H1 (cell line): ENCODE data around the gene ANKS1B. TPM values are rescaled to one million over a fixed set of nuclear protein-coding genes. Genes with fewer than 3 reads are reported as not detected.

ENCODE experiments used
- ATF2 ChIP-seq: IDR thresholded peaks from 2 replicates; pipeline ENCODE4 v1.6.1; 2012; ENCODE audit warnings: low read length, inconsistent platforms
- CTCF ChIP-seq, 3 experiments: IDR thresholded peaks; 1 replicate in 2 of 3; 2 replicates in 1 of 3; pipeline versions ENCODE4 v1.5.1 to v1.6.1; 2011; ENCODE audit warnings: low read length in 3 of 3, mild to moderate bottlenecking in 3 of 3, inconsistent platforms in 2 of 3, low read depth in 1 of 3, moderate library complexity in 1 of 3; ENCODE audit not compliant: insufficient read depth in 1 of 3; ENCODE audit errors: control extremely low read depth in 1 of 3
- POLR2A ChIP-seq, 2 experiments: IDR thresholded peaks; 1 replicate in 1 of 2; 2 replicates in 1 of 2; pipeline ENCODE4 v1.6.1; 2011; ENCODE audit warnings: low read depth in 2 of 2, low read length in 2 of 2, mild to moderate bottlenecking in 2 of 2; ENCODE audit errors: control extremely low read depth in 1 of 2
- polyA plus RNA-seq, 7 experiments: library from polyadenylated mRNA; depleted of rRNA in 3 of 7; stranded (reverse) in 5 of 7; unstranded in 2 of 7; fragments of >200 nt in 5 of 7; fragments of 200-250 nt in 2 of 7; gene quantifications; 1 replicate in 5 of 7; 2 replicates in 1 of 7; 4 replicates in 1 of 7; pipeline versions ENCODE4 v1.2.1 to v1.2.3, GENCODE V29; 2011 to 2013; ENCODE audit warnings: missing spikeins in 2 of 7, mixed read lengths in 2 of 7
- total RNA-seq: library from RNA; stranded (reverse); fragmentation: NEBNext Ultra II Directional; extraction: Animal tissue kit (Norgen Biotek cat#: 25700); gene quantifications from 2 replicates; pipeline ENCODE4 v1.2.1, GENCODE V29; 2021

ANKS1B gene
- total and polyA plus RNA-seq, 2 of the 8 experiments (the other 6 are each of a cell fraction or from before 2014, with no cell fraction given), result 2.7 to 6.1 TPM

- no peak for TF ChIP-seq ATF2
- no peak for TF ChIP-seq CTCF (IDR thresholded peaks at IDR 0.05; ENCODE audit: control extremely low read depth in 1 of 3, insufficient read depth in 1 of 3, low read depth in 1 of 3, low read length in 3 of 3)
- TF ChIP-seq POLR2A (IDR thresholded peaks at IDR 0.05; ENCODE audit: control extremely low read depth in 1 of 2, low read depth in 2 of 2, low read length in 2 of 2), result no peak
Measured at GRCh38 chr12:98751580-98752115, 1233.1 kb downstream of the ANKS1B start (continued).
